NCI-H2029 (cell line): ENCODE results near the gene ZBTB21.
"Not testable (repeated sequence)": the region's sequence is repeated elsewhere in the genome, so short reads cannot be mapped to it uniquely, and the experiment has no call there.

ENCODE experiments used
- DNase-seq: peaks from one replicate; lab custom pipeline; 2025; lab: John Stamatoyannopoulos, UW

The ZBTB21 gene

DNA sequence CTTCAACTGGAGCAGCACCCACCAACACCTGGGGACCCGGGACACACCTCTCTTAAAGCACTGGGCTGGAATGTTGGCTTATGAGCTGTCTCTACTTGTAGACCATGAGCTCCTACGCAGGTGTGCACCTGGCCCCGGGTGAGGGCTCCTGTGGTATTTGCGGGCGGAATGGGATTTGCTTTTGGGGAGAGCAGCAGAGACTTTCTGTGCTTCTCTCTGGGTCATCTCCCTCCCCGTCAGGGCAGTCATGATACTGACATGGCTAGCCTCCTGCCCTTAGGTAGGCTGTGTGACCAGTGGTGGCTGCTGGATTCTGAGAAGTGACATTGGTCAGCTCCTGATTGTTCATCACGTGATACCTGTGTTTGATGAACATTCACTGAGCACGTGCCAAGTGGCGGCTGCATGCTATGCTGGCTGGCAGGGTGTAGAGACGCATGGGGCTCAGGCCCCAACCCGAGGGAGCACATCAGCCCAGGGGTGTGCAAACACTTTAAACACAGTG lies 9.0 kb upstream of the ZBTB21 start:
- DNase-seq, result no peak

DNA sequence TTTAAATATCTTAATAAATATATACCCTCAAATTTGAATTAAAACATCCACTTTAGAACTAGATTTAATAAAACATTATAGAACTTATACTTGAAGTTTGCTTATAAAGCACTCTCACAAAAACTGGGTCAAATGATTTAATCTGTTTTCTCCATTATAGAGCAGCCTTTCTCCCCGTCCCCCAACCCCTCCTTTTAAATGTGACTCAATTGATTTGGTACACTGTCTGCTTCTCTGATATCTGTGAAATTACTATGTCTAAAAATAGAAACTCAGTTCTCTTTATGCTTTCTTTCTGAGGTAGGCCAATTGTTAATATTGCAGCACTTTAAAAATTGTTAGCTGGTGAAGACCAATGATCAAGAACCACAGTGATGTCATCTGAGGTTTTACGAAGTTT lies 6.9 kb upstream of the ZBTB21 start:
- DNase-seq, result no peak

DNA sequence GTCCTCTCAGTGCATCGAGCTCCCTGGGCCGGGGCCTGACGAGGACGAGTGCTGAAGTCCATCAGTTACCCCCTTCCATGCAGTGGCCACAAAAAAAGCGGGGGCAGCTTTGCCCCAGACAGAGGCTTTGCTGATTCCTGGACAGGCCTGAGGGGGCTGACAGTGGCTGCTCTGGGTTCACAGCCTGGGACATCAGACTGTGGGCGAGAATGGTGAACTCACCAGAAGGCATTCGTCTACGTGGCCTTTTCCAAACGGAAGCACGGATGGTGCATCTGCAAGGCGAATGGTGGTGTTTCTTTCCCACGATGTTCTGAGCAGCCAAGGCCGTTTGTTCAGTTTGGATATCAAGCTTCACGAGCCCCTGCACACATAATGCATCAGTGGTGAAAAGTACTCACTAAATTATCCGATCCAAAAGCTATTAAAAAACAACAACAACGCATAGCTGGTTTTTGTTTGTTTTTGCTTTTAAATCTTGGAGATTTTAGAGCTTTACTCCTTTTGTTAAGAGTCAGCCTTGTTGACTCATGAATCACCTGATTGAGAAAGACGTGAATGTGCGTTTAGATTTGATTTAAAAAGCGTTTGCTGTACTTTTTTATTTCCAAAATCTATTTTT lies 6.3 kb upstream of the ZBTB21 start:
- no peak for DNase-seq

DNA sequence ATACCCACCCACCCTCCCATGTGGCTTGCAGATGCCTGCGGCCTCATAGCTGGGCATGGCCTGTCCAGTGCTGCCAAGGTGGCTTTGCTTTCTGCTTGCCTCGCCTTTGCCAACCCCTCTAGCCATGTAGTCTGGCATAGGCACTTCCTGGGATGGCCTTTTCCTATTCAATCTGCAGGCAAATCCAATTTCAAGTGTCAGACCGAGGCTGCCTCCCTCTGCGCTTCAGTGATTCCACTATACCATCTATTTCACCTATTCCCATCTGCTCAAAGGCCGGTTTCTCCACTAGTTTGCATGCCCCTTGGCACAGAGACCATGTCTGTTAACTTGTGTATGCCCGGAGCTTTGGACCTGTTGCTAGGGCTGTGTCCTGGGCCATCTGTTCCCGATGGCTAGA lies 3.8 kb upstream of the ZBTB21 start:
- DNase-seq, result no peak

DNA sequence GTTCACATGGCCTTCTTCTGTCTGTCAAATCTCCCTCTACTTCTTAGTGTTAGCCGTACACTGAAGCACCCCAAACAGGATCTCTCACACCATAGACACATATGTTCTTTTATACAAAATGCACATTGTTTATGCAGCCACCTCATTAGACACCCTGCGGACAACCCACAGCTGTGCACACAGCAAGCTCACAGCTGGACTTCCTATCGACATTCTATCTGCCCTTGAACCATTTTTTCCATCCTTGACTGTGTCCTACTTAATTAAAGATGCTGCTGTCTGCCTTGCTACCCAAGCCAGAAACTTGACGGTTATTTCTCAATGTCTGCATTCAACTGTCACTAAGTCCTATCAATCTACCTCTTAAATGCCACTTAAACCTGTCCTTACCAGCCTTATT lies 3.2 kb upstream of the ZBTB21 start:
- no peak for DNase-seq

DNA sequence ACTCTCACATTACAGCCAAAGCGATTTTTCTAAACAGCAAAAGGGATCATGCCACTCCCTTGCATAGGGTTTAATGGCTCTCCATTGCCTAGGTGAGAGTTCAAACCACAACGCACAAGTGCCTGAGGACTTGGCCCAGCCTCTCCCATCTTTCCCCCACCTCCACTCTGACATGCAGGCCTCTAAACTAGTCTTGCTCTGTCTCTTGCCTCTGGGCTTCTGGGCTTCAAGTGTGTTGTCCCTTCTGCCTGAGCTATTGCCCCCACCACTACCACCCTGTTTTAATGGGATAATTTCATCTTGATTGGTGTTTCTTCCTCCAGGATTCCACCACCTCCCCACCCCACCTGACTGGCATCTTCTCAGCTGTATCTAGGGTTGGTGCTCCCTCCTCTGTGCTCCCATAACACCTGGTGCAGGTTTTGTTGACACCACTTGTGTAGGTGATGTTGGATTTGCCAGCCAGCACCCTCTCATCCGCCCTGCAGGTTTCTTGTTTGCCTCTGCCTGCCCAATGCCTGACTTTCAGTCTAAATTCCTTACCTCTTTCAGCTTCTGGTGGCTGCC lies 2.7 kb upstream of the ZBTB21 start:
- DNase-seq, result peak; percentile 17

DNA sequence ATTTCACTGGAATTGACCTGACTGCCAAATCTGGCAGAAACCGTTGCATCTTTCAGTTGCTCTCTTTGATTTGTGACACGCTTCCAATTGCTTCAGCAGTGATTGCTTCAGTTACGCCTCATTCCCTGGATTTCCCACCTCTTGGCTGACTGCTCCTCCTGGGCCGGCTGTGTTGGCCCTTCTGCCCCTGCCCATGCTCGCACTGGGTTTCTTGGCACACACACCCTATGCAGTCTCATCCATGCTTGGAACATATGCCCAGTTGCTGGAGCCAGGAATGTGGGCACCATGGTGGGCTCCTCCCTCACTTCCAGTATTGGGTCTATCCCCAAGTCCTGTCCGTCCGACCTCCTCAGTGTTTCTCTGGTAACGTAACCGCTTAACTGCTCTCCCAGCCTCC lies 2.2 kb upstream of the ZBTB21 start:
- no peak for DNase-seq

DNA sequence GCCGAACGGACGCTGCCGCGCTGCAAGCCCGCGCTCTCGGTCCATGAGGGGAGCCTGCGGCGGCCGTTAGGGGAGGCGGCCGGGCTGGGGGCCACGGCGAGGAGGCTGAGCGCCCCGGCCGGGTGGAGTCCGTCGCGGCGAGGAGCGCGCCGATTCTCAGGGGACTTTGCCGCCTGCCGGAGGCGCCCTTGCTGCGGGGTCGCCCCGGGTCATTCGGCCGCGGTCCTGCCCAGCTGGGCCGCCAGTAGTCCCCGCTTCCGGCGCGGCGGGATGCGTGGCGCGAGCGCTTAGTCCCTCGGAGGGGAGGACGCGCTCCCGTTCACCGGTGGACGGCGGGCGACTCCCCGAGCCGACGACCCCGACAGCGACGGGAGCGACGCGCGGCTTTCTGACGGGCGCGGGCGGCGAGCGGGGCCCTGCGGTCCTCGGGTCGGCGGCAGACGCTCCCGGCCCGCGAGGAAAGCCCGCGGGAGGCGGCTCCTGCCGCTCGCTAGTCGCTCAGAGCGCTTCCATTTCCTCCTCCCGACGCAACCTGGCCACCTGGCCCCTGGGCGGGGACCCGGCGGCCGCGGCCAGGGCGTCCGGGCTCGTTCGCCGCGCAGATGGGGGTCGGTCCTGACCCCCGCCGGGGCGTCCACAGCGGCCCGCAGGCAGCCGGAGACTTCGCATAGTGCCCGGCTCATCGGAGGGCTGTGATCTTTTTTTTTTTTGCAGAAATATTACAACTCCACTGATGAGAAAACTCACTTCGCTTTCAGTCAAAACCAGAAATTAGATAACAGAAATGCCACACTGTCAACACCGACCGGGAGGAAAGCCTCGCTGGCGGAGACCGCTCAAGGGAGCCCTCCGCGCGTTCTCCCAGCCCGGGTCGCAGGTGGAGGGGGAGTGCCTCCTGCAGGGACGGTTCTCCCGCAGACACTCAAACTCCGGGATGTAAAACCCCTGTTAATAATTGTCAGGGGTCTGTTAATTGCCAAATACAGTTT lies 641 bp upstream of the ZBTB21 start:
- DNase-seq, result peak; percentile 23

DNA sequence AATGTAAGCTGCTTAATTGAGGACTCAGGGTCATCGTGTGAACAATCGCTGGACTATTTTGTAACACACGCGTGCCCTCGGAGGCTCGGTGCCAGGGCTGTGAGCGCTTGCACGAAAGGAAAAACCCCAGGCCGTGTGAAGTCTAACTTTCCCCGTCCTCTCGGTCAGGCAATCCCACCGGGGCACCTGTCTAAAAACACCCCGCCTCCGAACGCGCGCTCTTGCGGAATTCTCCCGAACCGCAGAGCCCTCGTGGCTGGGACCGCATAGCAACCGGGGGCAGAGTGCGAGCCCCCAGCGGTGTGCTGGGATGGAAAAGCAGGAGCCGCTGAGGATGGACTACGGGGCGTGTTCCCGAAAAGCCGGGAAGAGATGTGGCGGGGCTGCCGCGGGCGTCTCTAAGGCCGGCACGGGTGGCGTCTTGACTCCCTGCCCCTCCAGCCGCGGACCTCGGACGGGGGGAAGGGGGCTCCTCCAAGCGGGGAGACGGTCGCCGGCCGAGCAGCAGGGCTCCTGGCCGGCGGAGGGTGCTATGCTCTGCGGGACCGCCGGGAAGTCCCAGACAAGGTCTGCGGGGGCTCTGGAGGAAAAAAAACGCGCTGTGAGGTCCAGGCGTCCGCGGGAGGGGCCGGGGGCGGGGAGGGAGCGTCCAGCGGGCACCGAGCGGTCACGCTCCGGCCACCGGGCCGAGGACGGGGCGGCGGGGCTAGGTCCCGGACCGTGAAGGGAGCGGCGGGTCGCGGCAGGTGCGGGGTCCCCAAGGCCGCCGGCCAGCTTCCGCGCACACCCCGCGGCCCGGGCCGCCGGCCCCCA lies 936 bp downstream of the ZBTB21 start:
- DNase-seq, result no peak

DNA sequence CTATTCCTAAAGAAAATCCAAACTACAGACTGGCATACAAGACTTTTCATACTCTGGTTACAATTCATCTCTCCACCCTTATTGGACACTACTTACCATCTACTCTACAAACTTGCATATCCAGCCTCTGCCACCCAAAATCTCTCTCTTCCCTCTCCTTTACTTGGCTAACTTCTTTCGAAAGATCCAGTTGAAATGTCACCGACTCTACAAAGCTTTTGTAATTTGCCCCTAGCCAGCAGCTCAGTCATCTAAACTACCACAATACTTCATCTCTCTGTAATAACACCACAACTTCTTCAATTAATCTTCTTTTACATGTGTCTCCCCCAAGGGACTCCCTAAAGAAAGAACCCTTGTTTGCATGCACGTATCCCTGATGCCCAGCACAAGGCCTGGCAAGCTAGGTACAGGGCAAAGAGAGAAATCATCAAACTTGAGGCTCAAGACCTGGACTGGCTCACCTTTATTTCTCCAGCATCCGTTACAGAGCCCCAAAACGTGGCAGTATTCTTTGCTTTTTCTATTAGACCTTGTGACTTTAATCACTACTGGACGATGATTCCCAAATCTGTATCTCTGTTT lies 2.7 kb downstream of the ZBTB21 start:
- DNase-seq, result no peak

DNA sequence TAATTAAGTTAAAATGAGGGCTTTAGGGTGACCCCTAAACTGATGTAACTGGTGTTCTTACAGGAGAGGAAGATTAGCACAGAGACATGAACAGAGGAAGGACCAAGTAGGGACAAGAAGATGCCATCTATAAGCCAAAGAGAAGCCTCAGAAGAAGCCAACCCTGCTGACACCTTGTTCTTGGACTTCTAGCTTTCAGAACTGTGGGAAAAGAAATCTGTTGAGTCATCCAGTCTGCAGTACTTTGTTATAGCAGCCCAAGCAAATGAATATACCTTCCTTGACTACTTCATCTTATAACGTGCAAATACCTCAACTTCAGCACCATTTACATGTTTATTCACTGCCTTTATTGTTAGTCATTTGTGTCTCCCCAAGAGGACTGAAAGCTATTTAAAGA lies 3.4 kb downstream of the ZBTB21 start:
- DNase-seq, result no peak

DNA sequence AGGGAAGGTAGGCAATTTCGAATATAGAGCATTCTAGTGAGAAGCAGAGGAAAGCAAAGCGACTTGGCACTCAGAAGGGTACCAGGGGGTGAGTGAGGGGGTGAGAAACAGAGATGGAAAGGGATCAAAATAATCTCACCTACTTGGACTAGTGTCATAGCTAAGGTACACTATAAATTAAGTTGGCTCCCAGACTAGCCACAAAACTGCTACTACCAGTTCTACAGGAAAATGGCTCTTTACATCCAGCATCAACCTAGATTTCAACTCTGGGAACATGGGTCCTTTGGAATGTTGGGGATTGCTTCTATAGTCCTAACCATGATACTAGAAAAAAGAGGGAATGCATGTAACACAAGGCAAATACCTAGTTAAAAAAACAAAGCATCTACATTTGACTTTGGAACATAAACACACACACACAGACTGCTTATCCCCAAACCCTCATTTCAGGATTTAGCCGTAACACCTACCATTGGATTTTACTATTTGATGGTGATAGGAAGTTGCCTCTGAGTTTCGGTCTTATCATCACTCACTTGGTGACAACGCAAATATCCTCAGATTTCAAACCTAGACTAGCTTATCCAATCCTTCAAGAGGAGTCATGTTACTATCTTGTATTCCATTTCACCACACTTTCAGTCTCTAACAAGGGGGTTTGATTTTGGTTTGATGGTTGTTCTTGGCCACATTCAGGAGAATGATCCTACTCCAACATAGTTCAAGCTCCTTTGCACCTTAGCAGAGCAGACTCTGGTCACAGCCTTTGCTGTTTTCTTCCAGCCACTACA lies 5.6 kb downstream of the ZBTB21 start:
- no peak for DNase-seq

DNA sequence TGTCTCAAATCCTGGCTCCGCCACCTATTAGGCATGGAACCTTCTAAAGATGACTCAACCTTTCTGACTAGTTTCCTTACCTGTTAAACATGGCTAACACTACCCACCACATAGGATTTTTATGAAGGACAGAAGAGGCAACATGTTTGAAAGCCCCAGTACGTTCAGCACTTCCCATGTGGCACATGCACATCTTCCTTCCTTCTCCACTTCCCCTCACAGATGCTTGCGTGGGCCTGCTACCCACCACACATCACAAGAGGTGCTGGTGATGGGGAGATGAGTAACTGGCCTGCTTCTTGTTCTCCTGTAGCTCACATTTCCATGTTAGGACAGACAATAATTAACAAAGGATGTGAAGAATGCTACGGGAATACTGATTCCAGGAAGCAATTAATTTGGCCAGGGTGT lies 7.1 kb downstream of the ZBTB21 start:
- DNase-seq, result no peak

DNA sequence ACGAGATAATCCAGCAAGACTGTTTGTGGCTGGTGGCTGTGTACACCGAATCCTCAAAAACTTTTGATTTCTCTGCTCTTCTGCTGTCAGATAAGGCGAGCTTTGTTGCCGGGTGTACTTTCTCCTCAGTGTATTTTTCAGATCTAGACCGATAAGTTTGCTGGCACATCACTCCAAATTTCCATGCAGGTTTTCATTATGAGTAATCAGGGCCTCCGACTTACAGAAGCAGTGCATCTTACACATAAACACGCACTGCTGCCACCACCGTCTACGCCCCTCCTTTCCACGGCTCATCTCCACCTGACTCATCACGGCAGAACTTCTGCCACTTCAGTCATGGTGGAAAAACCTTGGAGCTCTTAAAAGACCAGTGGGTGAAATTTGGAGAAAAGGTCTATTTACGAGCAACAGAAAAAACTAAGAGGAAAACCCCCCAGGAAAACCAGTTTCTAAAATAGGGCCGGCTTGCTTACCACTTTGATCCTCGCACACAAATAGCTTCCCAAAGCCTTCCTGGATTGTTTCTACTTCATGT lies 7.7 kb downstream of the ZBTB21 start:
- DNase-seq, result no peak

DNA sequence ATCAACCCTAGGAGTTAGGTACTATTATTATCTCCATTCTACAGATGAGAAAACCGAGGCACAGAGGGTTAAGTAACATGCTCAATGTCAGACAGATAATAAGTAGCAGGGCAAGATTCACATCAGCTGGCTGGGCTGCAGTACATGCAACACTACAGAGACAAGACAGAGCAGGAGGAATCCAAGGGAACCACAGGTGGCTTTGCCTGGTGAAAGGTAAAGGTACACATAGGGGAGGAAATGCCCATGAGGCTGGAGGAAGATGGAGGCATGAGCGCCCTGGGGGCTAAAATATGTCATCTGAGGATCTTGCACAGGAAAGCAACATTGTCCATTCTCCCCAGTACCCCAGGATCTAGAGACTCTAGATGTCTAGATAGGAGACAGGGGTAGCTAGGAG lies 8.4 kb downstream of the ZBTB21 start:
- no peak for DNase-seq

DNA sequence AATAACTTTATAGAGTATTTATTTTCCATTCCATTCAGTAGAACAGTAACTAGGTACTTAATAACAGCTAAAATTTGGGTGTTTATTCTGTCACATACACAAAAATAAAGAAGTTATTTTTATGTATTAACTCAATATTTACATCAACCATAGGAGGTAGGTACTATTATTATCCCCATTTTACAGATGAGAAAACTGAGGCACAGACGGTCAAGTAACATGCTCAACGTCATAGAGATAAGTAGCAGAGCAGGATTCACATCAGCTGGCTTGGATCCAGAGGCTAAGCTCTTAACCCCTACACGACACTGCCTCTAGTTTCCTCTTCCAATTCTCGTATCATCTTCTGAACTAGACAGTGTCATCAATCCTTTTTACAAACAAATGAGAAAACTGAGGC lies 9.3 kb downstream of the ZBTB21 start:
- no peak for DNase-seq

DNA sequence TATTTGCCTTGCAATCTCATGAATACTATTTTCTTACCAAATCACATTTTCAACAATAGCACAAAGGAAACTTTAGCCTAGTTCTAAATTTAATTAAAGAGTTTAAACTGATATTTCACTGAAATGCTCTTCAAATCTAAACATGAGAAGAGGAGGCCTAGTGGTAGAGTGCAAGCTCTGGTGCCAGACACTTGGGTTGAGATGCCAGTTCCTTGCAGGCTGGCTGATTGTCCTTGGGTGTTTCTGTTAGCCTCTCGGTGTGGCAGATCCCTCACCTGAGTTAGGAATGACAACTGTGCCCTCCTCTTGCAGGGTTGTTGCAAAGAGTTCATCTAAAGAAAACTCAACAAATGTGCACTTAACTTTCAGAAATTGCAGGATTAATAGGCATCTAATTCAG lies 12.5 kb downstream of the ZBTB21 start:
- no peak for DNase-seq

DNA sequence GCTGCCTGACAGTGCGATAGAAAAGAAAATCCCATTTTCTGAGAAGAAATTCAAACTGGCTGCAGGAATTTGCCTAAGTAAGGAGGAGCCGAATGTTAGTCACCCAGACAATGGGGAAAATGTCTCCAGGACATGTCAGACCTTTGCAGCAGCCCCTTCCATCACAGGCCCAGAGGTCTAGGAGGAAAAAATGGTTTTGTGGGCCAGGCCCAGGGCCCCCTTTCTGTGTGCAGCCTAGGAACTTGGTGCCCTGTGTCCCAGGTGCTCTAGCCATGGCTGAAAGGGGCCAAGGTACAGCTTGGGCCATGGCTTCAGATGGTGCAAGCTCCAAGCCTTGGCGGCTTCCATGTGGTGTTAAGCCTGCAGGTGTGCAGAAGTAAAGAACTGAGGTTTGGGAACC lies 14.6 kb downstream of the ZBTB21 start:
- no peak for DNase-seq

DNA sequence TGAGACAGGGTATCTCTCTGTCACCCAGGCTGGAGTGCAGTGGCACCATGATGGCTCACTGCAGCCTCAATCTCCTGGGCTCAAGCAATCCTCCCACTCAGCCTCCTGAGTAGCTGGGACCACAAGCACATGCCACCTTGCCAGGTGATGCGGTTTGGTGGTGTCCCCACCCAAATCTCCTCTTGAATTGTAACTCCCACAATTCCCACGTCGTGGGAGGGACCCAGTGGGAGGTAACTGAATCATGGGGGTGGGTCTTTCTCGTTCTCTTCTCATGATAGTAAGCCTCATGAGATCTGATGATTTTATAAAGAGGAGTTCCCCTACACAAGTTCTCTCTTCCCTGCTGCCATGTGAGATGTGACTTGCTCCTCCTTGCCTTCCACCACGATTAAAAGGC lies 15.5 kb downstream of the ZBTB21 start:
- DNase-seq, result not testable (repeated sequence)

DNA sequence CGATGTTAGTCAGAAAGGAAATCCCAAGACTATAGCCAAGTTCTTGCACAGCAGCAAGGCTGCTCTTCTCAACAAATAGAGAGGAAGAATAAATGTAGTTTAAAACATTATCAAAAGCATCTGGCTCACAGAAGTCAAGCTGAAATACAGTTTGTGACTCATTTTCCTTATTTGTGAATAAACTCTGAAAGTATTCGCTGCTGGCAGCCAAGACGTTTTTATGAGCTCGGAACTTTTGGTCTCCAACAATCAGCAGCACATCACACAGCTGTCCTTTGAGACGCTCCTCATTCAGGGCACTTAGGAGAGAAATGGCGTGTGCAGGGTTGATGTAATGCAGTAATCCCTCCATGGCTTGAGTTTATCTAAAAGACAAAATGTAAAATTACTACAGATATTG lies 16.4 kb downstream of the ZBTB21 start:
- no peak for DNase-seq

DNA sequence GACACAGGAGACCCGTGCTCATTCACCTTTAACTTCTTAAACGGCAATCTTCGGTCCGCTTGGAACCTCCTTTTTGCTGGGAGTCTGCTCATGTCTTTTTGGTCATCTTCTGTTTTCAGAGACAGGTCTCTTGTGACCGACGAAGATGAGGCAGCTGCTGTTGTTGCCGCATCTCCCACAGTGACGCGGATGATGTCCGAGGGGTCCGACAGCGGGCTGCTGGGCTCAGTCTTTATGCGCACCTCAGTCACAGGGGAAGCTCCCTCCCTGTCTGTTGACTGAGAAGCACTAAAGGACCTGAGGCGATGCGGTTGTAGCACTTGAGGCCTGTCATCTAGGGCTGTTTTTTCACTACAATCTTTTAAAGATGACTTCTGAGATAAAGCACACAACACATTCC lies 17.6 kb downstream of the ZBTB21 start:
- DNase-seq, result no peak
